GM13976 (cell line): ENCODE measurements around the gene ZDHHC1.

Experiments used
- DNase-seq: peaks from one replicate; pipeline ENCODE4 v3.0.0; 2012; ENCODE audit warnings: low spot score
- in situ Hi-C: fragments of 300-500 bp; cut with MboI; formaldehyde crosslinking; loops from one replicate; pipeline ENCODE4 v1.12.0; 2022; ENCODE audit warnings: low sequenced_read_pairs, mixed read lengths, inconsistent platforms; ENCODE audit not compliant: unreplicated experiment
- TF ChIP-seq, protein P1 (sequence below): IDR thresholded peaks from 2 replicates; pipeline ENCODE4 v1.5.1; 2012; ENCODE audit warnings: borderline replicate concordance, mild to moderate bottlenecking; ENCODE audit not compliant: insufficient read depth; ENCODE audit errors: extremely low read depth, missing control alignments, control extremely low read depth

ZDHHC1 gene

GRCh38 chr16:67444259-67445125 lies 28.2 kb upstream of the ZDHHC1 start:
- TF ChIP-seq, protein P1, sequence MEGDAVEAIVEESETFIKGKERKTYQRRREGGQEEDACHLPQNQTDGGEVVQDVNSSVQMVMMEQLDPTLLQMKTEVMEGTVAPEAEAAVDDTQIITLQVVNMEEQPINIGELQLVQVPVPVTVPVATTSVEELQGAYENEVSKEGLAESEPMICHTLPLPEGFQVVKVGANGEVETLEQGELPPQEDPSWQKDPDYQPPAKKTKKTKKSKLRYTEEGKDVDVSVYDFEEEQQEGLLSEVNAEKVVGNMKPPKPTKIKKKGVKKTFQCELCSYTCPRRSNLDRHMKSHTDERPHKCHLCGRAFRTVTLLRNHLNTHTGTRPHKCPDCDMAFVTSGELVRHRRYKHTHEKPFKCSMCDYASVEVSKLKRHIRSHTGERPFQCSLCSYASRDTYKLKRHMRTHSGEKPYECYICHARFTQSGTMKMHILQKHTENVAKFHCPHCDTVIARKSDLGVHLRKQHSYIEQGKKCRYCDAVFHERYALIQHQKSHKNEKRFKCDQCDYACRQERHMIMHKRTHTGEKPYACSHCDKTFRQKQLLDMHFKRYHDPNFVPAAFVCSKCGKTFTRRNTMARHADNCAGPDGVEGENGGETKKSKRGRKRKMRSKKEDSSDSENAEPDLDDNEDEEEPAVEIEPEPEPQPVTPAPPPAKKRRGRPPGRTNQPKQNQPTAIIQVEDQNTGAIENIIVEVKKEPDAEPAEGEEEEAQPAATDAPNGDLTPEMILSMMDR = no peak
- no peak for DNase-seq

DNA sequence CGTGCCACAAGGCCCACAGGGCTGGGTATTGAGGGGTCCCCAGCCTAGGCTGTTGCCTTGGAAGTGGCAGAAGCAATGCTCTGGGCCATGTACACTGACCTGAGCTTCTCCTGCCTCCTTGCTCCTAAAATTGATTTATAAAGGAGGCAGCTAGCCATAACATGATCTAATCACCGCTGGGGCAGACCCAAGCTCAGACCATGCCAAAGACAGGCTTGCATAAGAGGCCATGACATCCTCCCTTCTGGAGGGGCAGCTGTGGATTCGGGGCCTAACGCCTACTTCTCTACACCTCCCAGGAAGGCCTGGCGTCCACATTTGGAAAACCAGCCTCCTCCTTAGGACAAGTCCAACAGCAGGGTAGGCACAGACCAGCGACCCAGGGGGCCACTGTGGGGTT lies 27.0 kb upstream of the ZDHHC1 start:
- TF ChIP-seq, protein P1 = no peak
- DNase-seq = no peak
- in situ Hi-C loops = no loop called here

More at GRCh38 chr16:67444259-67445125, 28.2 kb upstream of the ZDHHC1 start:
- in situ Hi-C loops = no loop called here

- in situ Hi-C loops = no loop called here
- TF ChIP-seq, protein P1 = no peak
- DNase-seq = no peak
These were observed 26.4 kb upstream of the ZDHHC1 start for GRCh38 chr16:67442581-67443255.

DNA sequence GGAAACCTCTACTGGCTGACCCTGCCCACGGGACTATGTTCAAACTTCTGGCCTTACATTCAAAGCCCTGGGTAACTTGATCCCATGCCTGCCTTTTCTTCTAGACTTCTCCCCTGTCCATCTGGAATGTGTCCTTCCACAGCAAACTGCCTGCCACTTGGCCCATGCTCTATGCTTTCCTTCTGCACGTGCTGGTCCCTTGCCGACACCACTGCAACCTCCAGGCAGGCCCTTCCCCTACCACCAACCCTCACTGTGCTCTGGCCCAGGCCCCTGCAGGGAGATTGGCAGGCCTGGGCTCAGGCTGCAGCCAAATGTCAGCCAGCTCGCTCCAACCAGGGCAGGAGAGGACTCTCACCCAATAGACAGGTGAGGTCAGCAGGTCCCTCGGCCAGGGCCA lies 25.6 kb upstream of the ZDHHC1 start:
- DNase-seq = no peak
- in situ Hi-C loops = no loop called here
- TF ChIP-seq, protein P1 = no peak

DNA sequence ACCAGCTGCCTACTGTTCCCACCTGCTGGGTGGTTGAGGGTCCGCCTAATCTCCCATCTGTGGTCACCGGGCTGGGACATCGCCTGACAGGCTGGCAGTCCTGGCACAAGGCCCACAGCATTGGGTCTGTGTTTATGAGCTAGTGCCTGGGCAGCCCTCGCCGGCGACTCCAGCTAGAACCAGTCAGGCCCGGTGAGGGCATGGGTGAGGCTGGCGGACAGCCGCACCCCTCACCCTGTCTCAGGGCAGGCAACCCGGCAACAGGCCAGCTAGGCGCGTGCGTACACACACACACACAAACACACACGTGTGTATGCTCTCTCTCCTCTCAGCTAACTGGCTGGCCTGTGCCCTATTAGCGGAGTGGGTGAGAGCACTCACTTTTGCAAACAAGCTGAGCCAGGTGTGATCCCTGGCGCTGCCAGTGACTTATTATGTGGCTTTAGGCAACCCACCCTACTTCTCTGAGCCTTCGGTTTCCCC lies 25.0 kb upstream of the ZDHHC1 start:
- DNase-seq = no peak
- in situ Hi-C loops = no loop called here
- TF ChIP-seq, protein P1 = no peak

GRCh38 chr16:67438824-67439393 lies 22.6 kb upstream of the ZDHHC1 start:
- TF ChIP-seq, protein P1 = no peak
- in situ Hi-C loops = no loop called here

More at GRCh38 chr16:67438824-67439393, 22.6 kb upstream of the ZDHHC1 start:
- DNase-seq = no peak
